HL-60 (cell line): ENCODE measurements around the gene TIE1.

Experiments
- CTCF ChIP-seq: IDR thresholded peaks from one replicate; pipeline ENCODE4 v1.5.1; 2011; ENCODE audit warnings: low read length, control low read depth, inconsistent platforms; ENCODE audit not compliant: insufficient read depth
- GABPA ChIP-seq: IDR thresholded peaks from 2 replicates; pipeline ENCODE4 v1.6.1; 2012; ENCODE audit warnings: low read depth
- POLR2AphosphoS5 ChIP-seq: IDR thresholded peaks from 2 replicates; pipeline ENCODE4 v1.6.1; 2012; ENCODE audit warnings: low read depth
- SPI1 ChIP-seq: IDR thresholded peaks from 2 replicates; pipeline ENCODE4 v1.6.1; 2012; ENCODE audit warnings: low read depth, mild to moderate bottlenecking, borderline replicate concordance
- TF ChIP-seq, protein P1 (sequence below): IDR thresholded peaks from 2 replicates; pipeline ENCODE4 v1.6.1; 2012; ENCODE audit warnings: low read depth; ENCODE audit not compliant: insufficient replicate concordance

GRCh38 chr1:43372172-43372571 is 71.4 kb downstream of the TIE1 start:
- no peak for TF ChIP-seq CTCF
- TF ChIP-seq POLR2AphosphoS5: no peak
- TF ChIP-seq, protein P1, sequence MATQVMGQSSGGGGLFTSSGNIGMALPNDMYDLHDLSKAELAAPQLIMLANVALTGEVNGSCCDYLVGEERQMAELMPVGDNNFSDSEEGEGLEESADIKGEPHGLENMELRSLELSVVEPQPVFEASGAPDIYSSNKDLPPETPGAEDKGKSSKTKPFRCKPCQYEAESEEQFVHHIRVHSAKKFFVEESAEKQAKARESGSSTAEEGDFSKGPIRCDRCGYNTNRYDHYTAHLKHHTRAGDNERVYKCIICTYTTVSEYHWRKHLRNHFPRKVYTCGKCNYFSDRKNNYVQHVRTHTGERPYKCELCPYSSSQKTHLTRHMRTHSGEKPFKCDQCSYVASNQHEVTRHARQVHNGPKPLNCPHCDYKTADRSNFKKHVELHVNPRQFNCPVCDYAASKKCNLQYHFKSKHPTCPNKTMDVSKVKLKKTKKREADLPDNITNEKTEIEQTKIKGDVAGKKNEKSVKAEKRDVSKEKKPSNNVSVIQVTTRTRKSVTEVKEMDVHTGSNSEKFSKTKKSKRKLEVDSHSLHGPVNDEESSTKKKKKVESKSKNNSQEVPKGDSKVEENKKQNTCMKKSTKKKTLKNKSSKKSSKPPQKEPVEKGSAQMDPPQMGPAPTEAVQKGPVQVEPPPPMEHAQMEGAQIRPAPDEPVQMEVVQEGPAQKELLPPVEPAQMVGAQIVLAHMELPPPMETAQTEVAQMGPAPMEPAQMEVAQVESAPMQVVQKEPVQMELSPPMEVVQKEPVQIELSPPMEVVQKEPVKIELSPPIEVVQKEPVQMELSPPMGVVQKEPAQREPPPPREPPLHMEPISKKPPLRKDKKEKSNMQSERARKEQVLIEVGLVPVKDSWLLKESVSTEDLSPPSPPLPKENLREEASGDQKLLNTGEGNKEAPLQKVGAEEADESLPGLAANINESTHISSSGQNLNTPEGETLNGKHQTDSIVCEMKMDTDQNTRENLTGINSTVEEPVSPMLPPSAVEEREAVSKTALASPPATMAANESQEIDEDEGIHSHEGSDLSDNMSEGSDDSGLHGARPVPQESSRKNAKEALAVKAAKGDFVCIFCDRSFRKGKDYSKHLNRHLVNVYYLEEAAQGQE: no peak
- no peak for TF ChIP-seq SPI1
- no peak for TF ChIP-seq GABPA
